PC-3 (cell line): ENCODE measurements around the gene TSNAX. TPM values are rescaled to one million over a fixed set of nuclear protein-coding genes. Genes with fewer than 3 reads are reported as not detected.

Experiments used
- ATAC-seq: fragments of 200-7000 bp; cut with Tn5 transposase; 2 replicates; pipeline ENCODE4 v1.9.1; 2020; ENCODE audit warnings: mild to moderate bottlenecking, moderate library complexity
- Bru-seq: library from RNA; stranded (reverse); fragments of 400-500 nt; gene quantifications from one replicate; lab custom pipeline; 2021; lab: Mats Ljungman, UMichigan
- BruChase-seq, 2 experiments: library from RNA; stranded (reverse); fragments of 400-500 nt; gene quantifications; one replicate each; lab custom pipeline; 2021; lab: Mats Ljungman, UMichigan
- BruUV-seq: library from RNA; stranded (reverse); fragments of 400-500 nt; replicated peaks from 2 replicates; lab custom pipeline; 2021; lab: Mats Ljungman, UMichigan
- CTCF ChIA-PET: fragments of 300-600 bp; sonication (Branson Sonifier 250); formaldehyde crosslinking; loops from one replicate; lab custom pipeline; 2022; ENCODE audit warnings: antibody characterized with exemption; lab: Charles Lee
- POLR2A ChIA-PET: fragments of 300-600 bp; sonication (Branson Sonifier 250); formaldehyde crosslinking; loops from one replicate; lab custom pipeline; 2022; ENCODE audit warnings: antibody characterized with exemption; ENCODE audit not compliant: unreplicated experiment; lab: Charles Lee
- DNase-seq: peaks from one replicate; pipeline ENCODE4 v3.0.0-alpha.2; 2015
- H2AFZ ChIP-seq: fragments of 300-600 bp; sonication (generic); 2 replicates; pipeline ENCODE4 v1.6.0; 2016; ENCODE audit warnings: antibody characterized with exemption, low read length
- H3F3A ChIP-seq: fragments of 300-600 bp; sonication (generic); one replicate; pipeline ENCODE4 v1.6.0; 2017; ENCODE audit warnings: antibody characterized with exemption, low read length, control low read depth, mild to moderate bottlenecking; ENCODE audit not compliant: unreplicated experiment
- H3K27ac ChIP-seq: fragments of 300-600 bp; sonication (generic); 2 replicates; pipeline ENCODE4 v1.5.1; 2016; ENCODE audit warnings: mild to moderate bottlenecking, low read length
- H3K27me3 ChIP-seq: fragments of 300-600 bp; sonication (generic); 2 replicates; pipeline ENCODE4 v1.6.1; 2016; ENCODE audit warnings: low read length, mixed read lengths
- H3K36me3 ChIP-seq: fragments of 300-600 bp; sonication (generic); 2 replicates; pipeline ENCODE4 v1.6.1; 2016; ENCODE audit warnings: low read depth, mixed run types, low read length, mixed read lengths
- H3K4me1 ChIP-seq: fragments of 300-600 bp; sonication (generic); 2 replicates; pipeline ENCODE4 v1.5.1; 2016; ENCODE audit warnings: low read length; ENCODE audit not compliant: insufficient read depth
- H3K4me2 ChIP-seq: fragments of 300-600 bp; sonication (generic); 2 replicates; pipeline ENCODE4 v1.6.0; 2016; ENCODE audit warnings: low read length
- H3K4me3 ChIP-seq: fragments of 300-600 bp; sonication (generic); 2 replicates; pipeline ENCODE4 v1.5.1; 2016; ENCODE audit warnings: mild to moderate bottlenecking, low read length, mixed read lengths
- H3K79me2 ChIP-seq: fragments of 300-600 bp; sonication (generic); 2 replicates; pipeline ENCODE4 v1.6.1; 2017; ENCODE audit warnings: low read length, mixed read lengths
- H3K9ac ChIP-seq: fragments of 300-600 bp; sonication (generic); 2 replicates; pipeline ENCODE4 v1.6.0; 2016; ENCODE audit warnings: mild to moderate bottlenecking, low read length
- H3K9me2 ChIP-seq: fragments of 300-600 bp; sonication (generic); replicated peaks from 2 replicates; pipeline ENCODE4 v1.6.1; 2016; ENCODE audit warnings: mixed run types, low read length, mixed read lengths
- H3K9me3 ChIP-seq: fragments of 300-600 bp; sonication (generic); 2 replicates; pipeline ENCODE4 v1.6.1; 2016; ENCODE audit warnings: low read length, mixed read lengths
- H4K20me1 ChIP-seq: fragments of 300-600 bp; sonication (generic); 2 replicates; pipeline ENCODE4 v1.6.1; 2016; ENCODE audit warnings: low read length, mixed read lengths
- CTCF ChIP-seq: fragments of 300-600 bp; sonication (generic); conservative IDR thresholded peaks from 2 replicates; pipeline ENCODE4 v1.5.1; 2017; ENCODE audit warnings: antibody characterized with exemption, low read depth, mild to moderate bottlenecking, low read length
- EZH2 ChIP-seq: fragments of 300-600 bp; sonication (generic); IDR thresholded peaks from one replicate; pipeline ENCODE4 v1.6.1; 2017; ENCODE audit warnings: antibody characterized with exemption, mild to moderate bottlenecking, low read length; ENCODE audit not compliant: unreplicated experiment
- EZH2phosphoT487 ChIP-seq: fragments of 300-600 bp; sonication (generic); IDR thresholded peaks from 2 replicates; pipeline ENCODE4 v1.6.1; 2018; ENCODE audit warnings: mild to moderate bottlenecking, antibody characterized with exemption, low read length, borderline replicate concordance
- intact Hi-C: fragments of 100-400 bp; cut with micrococcal nuclease; formaldehyde crosslinking; loops from 2 replicates; pipeline ENCODE4 v1.9.0; 2023
- long read RNA-seq: library from polyadenylated mRNA; unstranded; transcript quantifications from one replicate; pipeline ENCODE4 v2.0.0, GENCODE V29; 2021; ENCODE audit not compliant: unreplicated experiment
- total RNA-seq: library from RNA; depleted of rRNA; stranded (reverse); fragments of >200 nt; gene quantifications from 2 replicates; pipeline ENCODE4 v1.2.3, GENCODE V29; 2014; rRNA removed

Gene TSNAX
- total RNA-seq (30.5 and 33.1 TPM in 2 replicates), Bru-seq, nascent RNA (percentile 94 among the genes with signal in this experiment), BruChase-seq, experiment 1, labeled RNA remaining after a 6-hour chase (percentile 98 among the genes with signal in this experiment), BruChase-seq, experiment 2, labeled RNA remaining after a 2-hour chase (percentile 97 among the genes with signal in this experiment)
- long read RNA-seq, transcript TSNAX-201 (6 exons, 2,650 nt) = major isoform, 109 of 137 reads
- long read RNA-seq, partial matches to known transcripts = 20 of 137 reads
- long read RNA-seq, other reads (novel, unspliced or antisense) = 8 of 137 reads

- BruUV-seq = TSS peak; percentile 67
- POLR2A ChIA-PET = interaction anchor here (0.6 kb wide), 1 partner anchor 83 kb away, joined by 3 read pairs; no protein-coding TSS in a partner anchor
- no peaks in the 10 kb centered on the region for H3K36me3 ChIP-seq
These were observed at the start of gene TSNAX for GRCh38 chr1:231528172-231529029. TSNAX (plus strand) TSS chr1:231528669; CDS start chr1:231528811, 142 bp downstream.

GRCh38 chr1:231478811-231479210 is 49.7 kb upstream of the TSNAX start:
- Histone ChIP-seq H3K27me3 (no peaks in the 10 kb centered on the region), H3K79me2 (no peaks in the 10 kb centered on the region), H3K4me2 (no peak overlapping the region), H3K36me3 (no peaks in the 10 kb centered on the region), H3K27ac (no peak overlapping the region), H2AFZ (no peak overlapping the region), H3K9me2 (no peaks in the 10 kb centered on the region), H3K4me1 (no peaks in the 10 kb centered on the region), H3K9me3 (no peaks in the 10 kb centered on the region), H3K9ac (no peak overlapping the region), H3F3A (no peaks in the 10 kb centered on the region), H4K20me1 (no peaks in the 10 kb centered on the region), H3K4me3 (no peak overlapping the region)
- POLR2A ChIA-PET = no interaction called here
- intact Hi-C loops = no loop called here
- no TSS peak for BruUV-seq
- ATAC-seq (no peak), DNase-seq (no peak)
- CTCF ChIA-PET = no interaction called here
- TF ChIP-seq CTCF (no peak), EZH2 (no peak), EZH2phosphoT487 (no peak)

More at GRCh38 chr1:231528172-231529029, at the start of gene TSNAX:
- Histone ChIP-seq H3K9me2 (no peaks in the 10 kb centered on the region), H3K4me1 (peaks cover 21% of the 10 kb centered on the region), H3K79me2 (peaks cover 60% of the 10 kb centered on the region), H3K27me3 (no peaks in the 10 kb centered on the region), H3K4me2 (peak within 1 kb of the TSS; percentile 95), H2AFZ (peak within 1 kb of the TSS; percentile 84), H3K9ac (peak within 1 kb of the TSS; percentile 96), H4K20me1 (no peaks in the 10 kb centered on the region), H3K27ac (peak within 1 kb of the TSS; percentile 71), H3F3A (no peaks in the 10 kb centered on the region), H3K4me3 (peak within 1 kb of the TSS; percentile 93), H3K9me3 (no peaks in the 10 kb centered on the region)
- CTCF ChIA-PET = no interaction called here
- ATAC-seq (peak; percentile 92), DNase-seq (peak; percentile 97)
- TF ChIP-seq EZH2 (no peak), CTCF (no peak), EZH2phosphoT487 (no peak)
- intact Hi-C loops = loop anchor here (1.0 kb wide), 1 partner anchor 106 kb away; the partner anchor contains the start of gene EGLN1
